G401 (cell line): ENCODE measurements around the gene ZNF710. TPM values are rescaled to one million over a fixed set of nuclear protein-coding genes. Genes with fewer than 3 reads are reported as not detected.

ENCODE experiments used
- DNase-seq: peaks from one replicate; pipeline ENCODE4 v3.0.0-alpha.2; 2015; ENCODE audit warnings: low spot score
- in situ Hi-C: cut with HindIII; loops from 2 replicates; pipeline ENCODE4 v1.10.0; 2016; ENCODE audit warnings: low sequenced_read_pairs, mixed read lengths
- total RNA-seq: library from RNA; depleted of rRNA; stranded (reverse); fragments of >200 nt; shearing (Covaris generic); gene quantifications from 2 replicates; pipeline ENCODE4 v1.2.3, GENCODE V29; 2014

The ZNF710 gene
- total RNA-seq, 1 experiment from 2014 or later, result 9.0 TPM

GRCh38 chr15:90049666-90050604, 48.8 kb downstream of the ZNF710 start:
- in situ Hi-C loops, result no loop called here
- DNase-seq, result peak; percentile 41

GRCh38 chr15:90051874-90052273, 50.8 kb downstream of the ZNF710 start:
- in situ Hi-C loops, result no loop called here
- no peak for DNase-seq

GRCh38 chr15:90053685-90054466, 52.8 kb downstream of the ZNF710 start:
- in situ Hi-C loops, result no loop called here
- DNase-seq, result no peak

- in situ Hi-C loops, result no loop called here
- DNase-seq, result no peak
Measured at GRCh38 chr15:90054618-90055097, 53.5 kb downstream of the ZNF710 start.

GRCh38 chr15:90055182-90055581, 54.1 kb downstream of the ZNF710 start:
- in situ Hi-C loops, result no loop called here
- no peak for DNase-seq

- no peak for DNase-seq
- in situ Hi-C loops, result no loop called here
Measured at GRCh38 chr15:90056529-90056928, 55.4 kb downstream of the ZNF710 start.

GRCh38 chr15:90058308-90058707, 57.2 kb downstream of the ZNF710 start:
- in situ Hi-C loops, result no loop called here

GRCh38 chr15:90058775-90059174, 57.7 kb downstream of the ZNF710 start:
- DNase-seq, result no peak
- in situ Hi-C loops, result no loop called here

More at GRCh38 chr15:90058308-90058707, 57.2 kb downstream of the ZNF710 start:
- no peak for DNase-seq

- DNase-seq, result no peak
- in situ Hi-C loops, result no loop called here
Measured at GRCh38 chr15:90059208-90059985, 58.3 kb downstream of the ZNF710 start.

GRCh38 chr15:90060797-90061196, 59.7 kb downstream of the ZNF710 start:
- in situ Hi-C loops, result no loop called here
- no peak for DNase-seq

- in situ Hi-C loops, result no loop called here
- no peak for DNase-seq
Measured at GRCh38 chr15:90062023-90062442, 60.9 kb downstream of the ZNF710 start.

- DNase-seq, result no peak
- in situ Hi-C loops, result no loop called here
Measured at GRCh38 chr15:90062462-90062932, 61.4 kb downstream of the ZNF710 start.

- DNase-seq, result no peak
- in situ Hi-C loops, result no loop called here
Measured at GRCh38 chr15:90062973-90063769, 62.0 kb downstream of the ZNF710 start.

GRCh38 chr15:90063770-90064247, 62.7 kb downstream of the ZNF710 start:
- in situ Hi-C loops, result no loop called here
- no peak for DNase-seq

GRCh38 chr15:90064911-90065681, 64.0 kb downstream of the ZNF710 start:
- in situ Hi-C loops, result no loop called here
- DNase-seq, result no peak

- in situ Hi-C loops, result no loop called here
- DNase-seq, result no peak
Measured at GRCh38 chr15:90065682-90066049, 64.5 kb downstream of the ZNF710 start.

- in situ Hi-C loops, result no loop called here
- DNase-seq, result no peak
Measured at GRCh38 chr15:90067181-90067952, 66.2 kb downstream of the ZNF710 start.
